WTC11 (cell line): ENCODE data around the gene SPRR1A. TPM values are rescaled to one million over a fixed set of nuclear protein-coding genes. Genes with fewer than 3 reads are reported as not detected.

Source experiments
- ATAC-seq: fragments of 200-7000 bp; cut with Tn5 transposase; 2 replicates; pipeline ENCODE4 v1.10.0; 2021; ENCODE audit warnings: mild to moderate bottlenecking, moderate library complexity
- CTCF ChIA-PET: fragments of 300-600 bp; sonication (Branson Sonifier 250); formaldehyde crosslinking; loops from one replicate; lab custom pipeline; 2021; ENCODE audit warnings: antibody characterized with exemption; lab: Charles Lee
- POLR2A ChIA-PET: fragments of 350-600 bp; sonication (Branson Sonifier 250); formaldehyde crosslinking; loops from one replicate; lab custom pipeline; 2021; ENCODE audit warnings: antibody characterized with exemption; lab: Charles Lee
- DNase-seq: peaks from one replicate; pipeline ENCODE4 v3.0.0; 2021; ENCODE audit warnings: low spot score
- H3K27ac Mint-ChIP-seq: 2 replicates; pipeline ENCODE4 v1.8.0; 2021; ENCODE audit warnings: mixed read lengths
- H3K27me3 Mint-ChIP-seq: 2 replicates; pipeline ENCODE4 v1.8.0; 2021; ENCODE audit warnings: low read depth, mild to moderate bottlenecking, moderate library complexity, mixed read lengths
- H3K36me3 Mint-ChIP-seq: 2 replicates; pipeline ENCODE4 v1.8.0; 2021; ENCODE audit warnings: mixed read lengths
- H3K4me1 Mint-ChIP-seq: 2 replicates; pipeline ENCODE4 v1.8.0; 2022; ENCODE audit warnings: mixed read lengths
- H3K4me3 Mint-ChIP-seq: 2 replicates; pipeline ENCODE4 v1.8.0; 2021; ENCODE audit warnings: mild to moderate bottlenecking, moderate library complexity, mixed read lengths
- H3K9me3 Mint-ChIP-seq: 2 replicates; pipeline ENCODE4 v1.8.0; 2021; ENCODE audit warnings: mixed read lengths
- CREB1 ChIP-seq: sonication (generic); formaldehyde crosslinking; IDR thresholded peaks from 2 replicates; pipeline ENCODE4 v1.8.0; 2023; ENCODE audit warnings: mild to moderate bottlenecking, missing genetic modification reagents
- EMX1 ChIP-seq: fragments of 250-450 bp; sonication (Bioruptor Pico); IDR thresholded peaks from 2 replicates; pipeline ENCODE4 v1.8.0; 2021; ENCODE audit warnings: mild to moderate bottlenecking
- JUN ChIP-seq: sonication (generic); formaldehyde crosslinking; IDR thresholded peaks from 2 replicates; pipeline ENCODE4 v1.8.0; 2023; ENCODE audit warnings: mild to moderate bottlenecking, missing genetic modification reagents
- KAT7 ChIP-seq: sonication (generic); formaldehyde crosslinking; IDR thresholded peaks from 2 replicates; pipeline ENCODE4 v1.8.1; 2023; ENCODE audit warnings: missing genetic modification reagents, mild to moderate bottlenecking, borderline replicate concordance
- NFYB ChIP-seq: sonication (generic); formaldehyde crosslinking; conservative IDR thresholded peaks from 2 replicates; pipeline ENCODE4 v1.8.0; 2022; ENCODE audit warnings: low read depth, missing genetic modification reagents
- NR2C2 ChIP-seq: sonication (generic); formaldehyde crosslinking; IDR thresholded peaks from 2 replicates; pipeline ENCODE4 v1.8.0; 2022; ENCODE audit warnings: mild to moderate bottlenecking, missing genetic modification reagents
- NR3C1 ChIP-seq: sonication (generic); formaldehyde crosslinking; conservative IDR thresholded peaks from 2 replicates; pipeline ENCODE4 v1.8.1; 2023; ENCODE audit warnings: low read depth, mild to moderate bottlenecking, missing genetic modification reagents
- SOX15 ChIP-seq: fragments of 250-450 bp; sonication (Bioruptor Pico); IDR thresholded peaks from 2 replicates; pipeline ENCODE4 v1.9.0; 2021; ENCODE audit warnings: mild to moderate bottlenecking
- TCF7 ChIP-seq: sonication (generic); formaldehyde crosslinking; IDR thresholded peaks from 2 replicates; pipeline ENCODE4 v1.8.0; 2022; ENCODE audit warnings: mild to moderate bottlenecking, low read depth, missing genetic modification reagents, moderate library complexity
- TEAD1 ChIP-seq: sonication (generic); formaldehyde crosslinking; IDR thresholded peaks from 2 replicates; pipeline ENCODE4 v1.8.0; 2022; ENCODE audit warnings: mild to moderate bottlenecking, missing genetic modification reagents
- total RNA-seq: library from RNA; stranded (reverse); gene quantifications from 3 replicates; pipeline ENCODE4 v1.2.3, GENCODE V29; 2021
- TF ChIP-seq, protein P1 (sequence below): sonication (generic); formaldehyde crosslinking; conservative IDR thresholded peaks from 2 replicates; pipeline ENCODE4 v1.8.1; 2023; ENCODE audit warnings: mild to moderate bottlenecking, low read depth, missing genetic modification reagents, moderate library complexity
- TF ChIP-seq, protein P2 (sequence below): sonication (generic); formaldehyde crosslinking; IDR thresholded peaks from 2 replicates; pipeline ENCODE4 v1.8.1; 2023; ENCODE audit warnings: mild to moderate bottlenecking, missing genetic modification reagents, moderate library complexity
- TF ChIP-seq, protein P3 (sequence below): sonication (generic); formaldehyde crosslinking; IDR thresholded peaks from 2 replicates; pipeline ENCODE4 v1.8.1; 2022; ENCODE audit warnings: low read depth, mild to moderate bottlenecking, moderate library complexity, missing genetic modification reagents, borderline replicate concordance
- TF ChIP-seq, protein P4 (sequence below): sonication (generic); formaldehyde crosslinking; IDR thresholded peaks from 2 replicates; pipeline ENCODE4 v1.8.1; 2022; ENCODE audit warnings: mild to moderate bottlenecking, moderate library complexity, missing genetic modification reagents
- TF ChIP-seq, protein P5 (sequence below): fragments of 250-450 bp; sonication (Bioruptor Pico); IDR thresholded peaks from 2 replicates; pipeline ENCODE4 v1.9.0; 2021; ENCODE audit warnings: mild to moderate bottlenecking, borderline replicate concordance
- TF ChIP-seq, protein P6 (sequence below): sonication (generic); formaldehyde crosslinking; conservative IDR thresholded peaks from 2 replicates; pipeline ENCODE4 v1.8.1; 2022; ENCODE audit warnings: mild to moderate bottlenecking, missing genetic modification reagents
- TF ChIP-seq, protein P7 (sequence below): fragments of 250-450 bp; sonication (Bioruptor Pico); IDR thresholded peaks from 2 replicates; pipeline ENCODE4 v2.1.2; 2022; ENCODE audit warnings: mild to moderate bottlenecking, moderate library complexity
- TF ChIP-seq, protein P8 (sequence below): sonication (generic); formaldehyde crosslinking; IDR thresholded peaks from 2 replicates; pipeline ENCODE4 v1.8.0; 2022; ENCODE audit warnings: mild to moderate bottlenecking, missing genetic modification reagents
- TF ChIP-seq, protein P9 (sequence below): sonication (generic); formaldehyde crosslinking; IDR thresholded peaks from 2 replicates; pipeline ENCODE4 v1.8.1; 2023; ENCODE audit warnings: mild to moderate bottlenecking, missing genetic modification reagents

The SPRR1A gene
- total RNA-seq, 1 experiment from 2014 or later, result not detected

DNA sequence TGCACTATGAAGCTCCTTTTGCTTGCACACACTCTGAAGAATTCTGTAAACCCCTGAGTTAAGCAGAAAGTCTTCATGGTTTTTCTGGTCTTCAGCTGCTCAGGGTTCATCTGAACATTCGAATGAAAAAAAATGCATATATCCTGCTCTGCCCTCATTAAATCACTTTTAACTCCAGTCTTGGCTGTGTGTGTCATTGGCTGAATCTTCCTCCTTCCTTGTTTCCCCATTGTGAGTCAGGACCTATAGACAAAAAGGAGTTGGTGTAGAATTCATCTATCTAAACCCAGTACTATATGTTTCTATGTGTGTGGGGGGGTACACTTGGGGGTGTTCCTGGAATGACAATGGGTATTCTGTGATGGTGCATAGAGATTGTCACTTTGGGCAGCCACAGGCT lies 40.5 kb downstream of the SPRR1A start (continued):
- TF ChIP-seq, protein P1, sequence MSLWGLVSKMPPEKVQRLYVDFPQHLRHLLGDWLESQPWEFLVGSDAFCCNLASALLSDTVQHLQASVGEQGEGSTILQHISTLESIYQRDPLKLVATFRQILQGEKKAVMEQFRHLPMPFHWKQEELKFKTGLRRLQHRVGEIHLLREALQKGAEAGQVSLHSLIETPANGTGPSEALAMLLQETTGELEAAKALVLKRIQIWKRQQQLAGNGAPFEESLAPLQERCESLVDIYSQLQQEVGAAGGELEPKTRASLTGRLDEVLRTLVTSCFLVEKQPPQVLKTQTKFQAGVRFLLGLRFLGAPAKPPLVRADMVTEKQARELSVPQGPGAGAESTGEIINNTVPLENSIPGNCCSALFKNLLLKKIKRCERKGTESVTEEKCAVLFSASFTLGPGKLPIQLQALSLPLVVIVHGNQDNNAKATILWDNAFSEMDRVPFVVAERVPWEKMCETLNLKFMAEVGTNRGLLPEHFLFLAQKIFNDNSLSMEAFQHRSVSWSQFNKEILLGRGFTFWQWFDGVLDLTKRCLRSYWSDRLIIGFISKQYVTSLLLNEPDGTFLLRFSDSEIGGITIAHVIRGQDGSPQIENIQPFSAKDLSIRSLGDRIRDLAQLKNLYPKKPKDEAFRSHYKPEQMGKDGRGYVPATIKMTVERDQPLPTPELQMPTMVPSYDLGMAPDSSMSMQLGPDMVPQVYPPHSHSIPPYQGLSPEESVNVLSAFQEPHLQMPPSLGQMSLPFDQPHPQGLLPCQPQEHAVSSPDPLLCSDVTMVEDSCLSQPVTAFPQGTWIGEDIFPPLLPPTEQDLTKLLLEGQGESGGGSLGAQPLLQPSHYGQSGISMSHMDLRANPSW (CRISPR knock-in tag), result no peak
- TF ChIP-seq, protein P2, sequence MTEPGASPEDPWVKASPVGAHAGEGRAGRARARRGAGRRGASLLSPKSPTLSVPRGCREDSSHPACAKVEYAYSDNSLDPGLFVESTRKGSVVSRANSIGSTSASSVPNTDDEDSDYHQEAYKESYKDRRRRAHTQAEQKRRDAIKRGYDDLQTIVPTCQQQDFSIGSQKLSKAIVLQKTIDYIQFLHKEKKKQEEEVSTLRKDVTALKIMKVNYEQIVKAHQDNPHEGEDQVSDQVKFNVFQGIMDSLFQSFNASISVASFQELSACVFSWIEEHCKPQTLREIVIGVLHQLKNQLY (CRISPR knock-in tag), result no peak

DNA sequence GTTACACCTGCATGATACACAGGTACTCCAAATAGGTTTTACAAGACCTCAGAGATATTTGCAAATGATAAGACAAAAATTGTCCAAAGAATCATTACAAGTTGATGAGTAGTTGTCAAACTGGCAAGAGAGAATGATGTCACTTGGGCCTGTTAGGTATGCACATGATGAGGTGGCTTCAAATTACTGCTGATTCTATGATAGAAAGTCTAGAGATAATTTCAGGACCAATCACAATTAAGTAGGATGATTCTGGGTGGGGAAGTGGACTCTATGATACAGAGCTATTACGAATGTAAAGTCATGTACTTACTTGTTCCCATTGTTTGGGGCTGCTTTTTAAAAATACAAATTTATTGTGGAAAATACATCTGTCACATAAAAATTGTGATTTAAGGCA lies 41.9 kb downstream of the SPRR1A start:
- ChIA-PET POLR2A (no interaction called here), CTCF (interaction anchor here (0.7 kb wide), 1 partner anchor 14 kb away, joined by 3 read pairs; no protein-coding TSS in a partner anchor)
- Mint-ChIP-seq H3K4me3 (no peak overlapping the region), H3K9me3 (peaks cover 23% of the 10 kb centered on the region), H3K27me3 (no peaks in the 10 kb centered on the region), H3K36me3 (no peaks in the 10 kb centered on the region), H3K27ac (no peak overlapping the region)
- ATAC-seq, result no peak
- no peak for TF ChIP-seq TCF7
- no peak for TF ChIP-seq SOX15
- no peak for TF ChIP-seq JUN
- TF ChIP-seq NFYB (CRISPR knock-in tag), result no peak
- TF ChIP-seq CREB1 (CRISPR knock-in tag), result no peak
- TF ChIP-seq EMX1 (CRISPR knock-in tag), result no peak
- TF ChIP-seq, protein P3, sequence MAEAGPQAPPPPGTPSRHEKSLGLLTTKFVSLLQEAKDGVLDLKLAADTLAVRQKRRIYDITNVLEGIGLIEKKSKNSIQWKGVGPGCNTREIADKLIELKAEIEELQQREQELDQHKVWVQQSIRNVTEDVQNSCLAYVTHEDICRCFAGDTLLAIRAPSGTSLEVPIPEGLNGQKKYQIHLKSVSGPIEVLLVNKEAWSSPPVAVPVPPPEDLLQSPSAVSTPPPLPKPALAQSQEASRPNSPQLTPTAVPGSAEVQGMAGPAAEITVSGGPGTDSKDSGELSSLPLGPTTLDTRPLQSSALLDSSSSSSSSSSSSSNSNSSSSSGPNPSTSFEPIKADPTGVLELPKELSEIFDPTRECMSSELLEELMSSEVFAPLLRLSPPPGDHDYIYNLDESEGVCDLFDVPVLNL, result no peak
- TF ChIP-seq, protein P4, sequence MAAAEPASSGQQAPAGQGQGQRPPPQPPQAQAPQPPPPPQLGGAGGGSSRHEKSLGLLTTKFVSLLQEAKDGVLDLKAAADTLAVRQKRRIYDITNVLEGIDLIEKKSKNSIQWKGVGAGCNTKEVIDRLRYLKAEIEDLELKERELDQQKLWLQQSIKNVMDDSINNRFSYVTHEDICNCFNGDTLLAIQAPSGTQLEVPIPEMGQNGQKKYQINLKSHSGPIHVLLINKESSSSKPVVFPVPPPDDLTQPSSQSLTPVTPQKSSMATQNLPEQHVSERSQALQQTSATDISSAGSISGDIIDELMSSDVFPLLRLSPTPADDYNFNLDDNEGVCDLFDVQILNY, result no peak
- TF ChIP-seq, protein P5, sequence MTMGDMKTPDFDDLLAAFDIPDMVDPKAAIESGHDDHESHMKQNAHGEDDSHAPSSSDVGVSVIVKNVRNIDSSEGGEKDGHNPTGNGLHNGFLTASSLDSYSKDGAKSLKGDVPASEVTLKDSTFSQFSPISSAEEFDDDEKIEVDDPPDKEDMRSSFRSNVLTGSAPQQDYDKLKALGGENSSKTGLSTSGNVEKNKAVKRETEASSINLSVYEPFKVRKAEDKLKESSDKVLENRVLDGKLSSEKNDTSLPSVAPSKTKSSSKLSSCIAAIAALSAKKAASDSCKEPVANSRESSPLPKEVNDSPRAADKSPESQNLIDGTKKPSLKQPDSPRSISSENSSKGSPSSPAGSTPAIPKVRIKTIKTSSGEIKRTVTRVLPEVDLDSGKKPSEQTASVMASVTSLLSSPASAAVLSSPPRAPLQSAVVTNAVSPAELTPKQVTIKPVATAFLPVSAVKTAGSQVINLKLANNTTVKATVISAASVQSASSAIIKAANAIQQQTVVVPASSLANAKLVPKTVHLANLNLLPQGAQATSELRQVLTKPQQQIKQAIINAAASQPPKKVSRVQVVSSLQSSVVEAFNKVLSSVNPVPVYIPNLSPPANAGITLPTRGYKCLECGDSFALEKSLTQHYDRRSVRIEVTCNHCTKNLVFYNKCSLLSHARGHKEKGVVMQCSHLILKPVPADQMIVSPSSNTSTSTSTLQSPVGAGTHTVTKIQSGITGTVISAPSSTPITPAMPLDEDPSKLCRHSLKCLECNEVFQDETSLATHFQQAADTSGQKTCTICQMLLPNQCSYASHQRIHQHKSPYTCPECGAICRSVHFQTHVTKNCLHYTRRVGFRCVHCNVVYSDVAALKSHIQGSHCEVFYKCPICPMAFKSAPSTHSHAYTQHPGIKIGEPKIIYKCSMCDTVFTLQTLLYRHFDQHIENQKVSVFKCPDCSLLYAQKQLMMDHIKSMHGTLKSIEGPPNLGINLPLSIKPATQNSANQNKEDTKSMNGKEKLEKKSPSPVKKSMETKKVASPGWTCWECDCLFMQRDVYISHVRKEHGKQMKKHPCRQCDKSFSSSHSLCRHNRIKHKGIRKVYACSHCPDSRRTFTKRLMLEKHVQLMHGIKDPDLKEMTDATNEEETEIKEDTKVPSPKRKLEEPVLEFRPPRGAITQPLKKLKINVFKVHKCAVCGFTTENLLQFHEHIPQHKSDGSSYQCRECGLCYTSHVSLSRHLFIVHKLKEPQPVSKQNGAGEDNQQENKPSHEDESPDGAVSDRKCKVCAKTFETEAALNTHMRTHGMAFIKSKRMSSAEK, result no peak
- no peak for TF ChIP-seq NR3C1 (CRISPR knock-in tag)
- no peak for TF ChIP-seq NR2C2 (CRISPR knock-in tag)
- TF ChIP-seq, protein P6, sequence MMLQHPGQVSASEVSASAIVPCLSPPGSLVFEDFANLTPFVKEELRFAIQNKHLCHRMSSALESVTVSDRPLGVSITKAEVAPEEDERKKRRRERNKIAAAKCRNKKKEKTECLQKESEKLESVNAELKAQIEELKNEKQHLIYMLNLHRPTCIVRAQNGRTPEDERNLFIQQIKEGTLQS, result no peak
- TF ChIP-seq, protein P7, sequence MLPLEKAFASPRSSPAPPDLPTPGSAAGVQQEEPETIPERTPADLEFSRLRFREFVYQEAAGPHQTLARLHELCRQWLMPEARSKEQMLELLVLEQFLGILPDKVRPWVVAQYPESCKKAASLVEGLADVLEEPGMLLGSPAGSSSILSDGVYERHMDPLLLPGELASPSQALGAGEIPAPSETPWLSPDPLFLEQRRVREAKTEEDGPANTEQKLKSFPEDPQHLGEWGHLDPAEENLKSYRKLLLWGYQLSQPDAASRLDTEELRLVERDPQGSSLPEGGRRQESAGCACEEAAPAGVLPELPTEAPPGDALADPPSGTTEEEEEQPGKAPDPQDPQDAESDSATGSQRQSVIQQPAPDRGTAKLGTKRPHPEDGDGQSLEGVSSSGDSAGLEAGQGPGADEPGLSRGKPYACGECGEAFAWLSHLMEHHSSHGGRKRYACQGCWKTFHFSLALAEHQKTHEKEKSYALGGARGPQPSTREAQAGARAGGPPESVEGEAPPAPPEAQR, result no peak
- no peak for TF ChIP-seq KAT7 (CRISPR knock-in tag)
- TF ChIP-seq, protein P8, sequence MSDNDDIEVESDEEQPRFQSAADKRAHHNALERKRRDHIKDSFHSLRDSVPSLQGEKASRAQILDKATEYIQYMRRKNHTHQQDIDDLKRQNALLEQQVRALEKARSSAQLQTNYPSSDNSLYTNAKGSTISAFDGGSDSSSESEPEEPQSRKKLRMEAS (CRISPR knock-in tag), result no peak
- no peak for TF ChIP-seq TEAD1 (CRISPR knock-in tag)
- TF ChIP-seq, protein P9, sequence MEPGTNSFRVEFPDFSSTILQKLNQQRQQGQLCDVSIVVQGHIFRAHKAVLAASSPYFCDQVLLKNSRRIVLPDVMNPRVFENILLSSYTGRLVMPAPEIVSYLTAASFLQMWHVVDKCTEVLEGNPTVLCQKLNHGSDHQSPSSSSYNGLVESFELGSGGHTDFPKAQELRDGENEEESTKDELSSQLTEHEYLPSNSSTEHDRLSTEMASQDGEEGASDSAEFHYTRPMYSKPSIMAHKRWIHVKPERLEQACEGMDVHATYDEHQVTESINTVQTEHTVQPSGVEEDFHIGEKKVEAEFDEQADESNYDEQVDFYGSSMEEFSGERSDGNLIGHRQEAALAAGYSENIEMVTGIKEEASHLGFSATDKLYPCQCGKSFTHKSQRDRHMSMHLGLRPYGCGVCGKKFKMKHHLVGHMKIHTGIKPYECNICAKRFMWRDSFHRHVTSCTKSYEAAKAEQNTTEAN, result no peak
- TF ChIP-seq, all 79 proteins: peak for 0
- DNase-seq, result no peak
- H3K4me1 Mint-ChIP-seq, result peaks cover 26% of the 10 kb centered on the region
